ENCODE data around the gene ATXN7L1.
A peak's percentile ranks its signal among the peaks of the same experiment; 100 is the strongest.

ATXN7L1 gene

GRCh38 chr7:105815576-105815975, 60.8 kb downstream of the ATXN7L1 start:
- no peaks in the 10 kb centered on the region for H3K36me3 ChIP-seq (ENCODE audit: control insufficient read depth in 1 of 2, insufficient read depth in 2 of 2, low read length in 2 of 2)
- no peak overlapping the region for H3K14ac ChIP-seq (ENCODE audit: low read length)
- no peak overlapping the region for H3K27ac ChIP-seq (ENCODE audit: low read depth, low read length)
- H3K23ac ChIP-seq (ENCODE audit: low read length) = no peak overlapping the region
- H2BK5ac ChIP-seq (ENCODE audit: low read depth, low read length, poor library complexity) = no peak overlapping the region
- no peak overlapping the region for H2BK12ac ChIP-seq (ENCODE audit: low read length)
- DNase-seq = no peak
- no peak overlapping the region for H4K8ac ChIP-seq (ENCODE audit: low read depth, low read length)
- H3K18ac ChIP-seq (ENCODE audit: low read length) = no peak overlapping the region
- H3K4me3 ChIP-seq (ENCODE audit: low read depth, low read length) = no peak overlapping the region
- H3K4me1 ChIP-seq (ENCODE audit: control insufficient read depth in 1 of 2, insufficient read depth in 2 of 2, low read length in 2 of 2) = peaks cover 3 to 7% of the 10 kb centered on the region in 2 experiments
- H3K27me3 ChIP-seq (ENCODE audit: insufficient read depth, low read length) = no peaks in the 10 kb centered on the region
- H2AK5ac ChIP-seq (ENCODE audit: low read length) = no peak overlapping the region
- no peak overlapping the region for H3K4ac ChIP-seq (ENCODE audit: low read depth, low read length)
- H3K9me3 ChIP-seq (ENCODE audit: insufficient read depth, low read depth, low read length) = no peaks in the 10 kb centered on the region
- H4K91ac ChIP-seq (ENCODE audit: low read depth, low read length) = no peak overlapping the region
- H2BK120ac ChIP-seq (ENCODE audit: insufficient read depth, low read length, poor library complexity) = no peak overlapping the region
- no peak overlapping the region for H4K12ac ChIP-seq (ENCODE audit: low read depth, low read length)
- H3K4me2 ChIP-seq (ENCODE audit: low read length) = no peak overlapping the region
- no peaks in the 10 kb centered on the region for H3K79me1 ChIP-seq (ENCODE audit: low read length)
- WGBS (ENCODE audit: extremely low coverage, insufficient coverage, insufficient read length) = no CpG with 5 or more reads among the region's 6 CpGs
- H3K79me2 ChIP-seq (ENCODE audit: control insufficient read depth, insufficient read depth, low read length, poor library complexity) = no peaks in the 10 kb centered on the region
- H3K9ac ChIP-seq (ENCODE audit: low read length) = no peak overlapping the region
- no peak overlapping the region for H2AFZ ChIP-seq (ENCODE audit: insufficient read depth, low read length, poor library complexity)

- no peak overlapping the region for H3K14ac ChIP-seq (ENCODE audit: low read length)
- H2BK5ac ChIP-seq (ENCODE audit: low read depth, low read length, poor library complexity) = no peak overlapping the region
These were observed 61.9 kb downstream of the ATXN7L1 start for GRCh38 chr7:105814481-105814880.

GRCh38 chr7:105811189-105811847, 65.1 kb downstream of the ATXN7L1 start:
- Histone ChIP-seq H3K4me2 (ENCODE audit: low read length) (no peak overlapping the region), H3K4me3 (ENCODE audit: low read depth, low read length) (no peak overlapping the region), H4K8ac (ENCODE audit: low read depth, low read length) (no peak overlapping the region), H3K79me1 (ENCODE audit: low read length) (no peaks in the 10 kb centered on the region), H2BK12ac (ENCODE audit: low read length) (no peak overlapping the region), H3K4ac (ENCODE audit: low read depth, low read length) (no peak overlapping the region), H3K18ac (ENCODE audit: low read length) (no peak overlapping the region), H3K4me1 (ENCODE audit: control insufficient read depth in 1 of 2, insufficient read depth in 2 of 2, low read length in 2 of 2) (peaks cover 0 to 6% of the 10 kb centered on the region in 2 experiments), H3K36me3 (ENCODE audit: control insufficient read depth in 1 of 2, insufficient read depth in 2 of 2, low read length in 2 of 2) (no peaks in the 10 kb centered on the region), H3K9ac (ENCODE audit: low read length) (no peak overlapping the region), H2BK5ac (ENCODE audit: low read depth, low read length, poor library complexity) (no peak overlapping the region), H3K9me3 (ENCODE audit: insufficient read depth, low read depth, low read length) (no peaks in the 10 kb centered on the region), H3K27ac (ENCODE audit: low read depth, low read length) (no peak overlapping the region), H3K79me2 (ENCODE audit: control insufficient read depth, insufficient read depth, low read length, poor library complexity) (no peaks in the 10 kb centered on the region), H3K27me3 (ENCODE audit: insufficient read depth, low read length) (no peaks in the 10 kb centered on the region), H3K14ac (ENCODE audit: low read length) (no peak overlapping the region), H2AK5ac (ENCODE audit: low read length) (no peak overlapping the region), H3K23ac (ENCODE audit: low read length) (no peak overlapping the region), H4K12ac (ENCODE audit: low read depth, low read length) (no peak overlapping the region), H4K91ac (ENCODE audit: low read depth, low read length) (no peak overlapping the region), H2BK120ac (ENCODE audit: insufficient read depth, low read length, poor library complexity) (no peak overlapping the region), H2AFZ (ENCODE audit: insufficient read depth, low read length, poor library complexity) (no peak overlapping the region)
- no peak for DNase-seq
- no CpG with 5 or more reads among the region's 6 CpGs for WGBS (ENCODE audit: extremely low coverage, insufficient coverage, insufficient read length)

More at GRCh38 chr7:105814481-105814880, 61.9 kb downstream of the ATXN7L1 start:
- Histone ChIP-seq H3K9ac (ENCODE audit: low read length) (no peak overlapping the region), H3K23ac (ENCODE audit: low read length) (no peak overlapping the region), H3K27ac (ENCODE audit: low read depth, low read length) (no peak overlapping the region), H3K4me2 (ENCODE audit: low read length) (no peak overlapping the region), H4K8ac (ENCODE audit: low read depth, low read length) (no peak overlapping the region), H4K12ac (ENCODE audit: low read depth, low read length) (no peak overlapping the region), H3K4ac (ENCODE audit: low read depth, low read length) (no peak overlapping the region), H2BK120ac (ENCODE audit: insufficient read depth, low read length, poor library complexity) (no peak overlapping the region), H3K18ac (ENCODE audit: low read length) (no peak overlapping the region), H3K79me2 (ENCODE audit: control insufficient read depth, insufficient read depth, low read length, poor library complexity) (no peaks in the 10 kb centered on the region), H2BK12ac (ENCODE audit: low read length) (no peak overlapping the region), H3K4me1 (ENCODE audit: control insufficient read depth in 1 of 2, insufficient read depth in 2 of 2, low read length in 2 of 2) (peaks cover 3 to 7% of the 10 kb centered on the region in 2 experiments), H2AFZ (ENCODE audit: insufficient read depth, low read length, poor library complexity) (no peak overlapping the region), H3K27me3 (ENCODE audit: insufficient read depth, low read length) (no peaks in the 10 kb centered on the region), H3K4me3 (ENCODE audit: low read depth, low read length) (no peak overlapping the region), H3K9me3 (ENCODE audit: insufficient read depth, low read depth, low read length) (no peaks in the 10 kb centered on the region), H4K91ac (ENCODE audit: low read depth, low read length) (no peak overlapping the region), H2AK5ac (ENCODE audit: low read length) (no peak overlapping the region), H3K36me3 (ENCODE audit: control insufficient read depth in 1 of 2, insufficient read depth in 2 of 2, low read length in 2 of 2) (no peaks in the 10 kb centered on the region), H3K79me1 (ENCODE audit: low read length) (no peaks in the 10 kb centered on the region)
- DNase-seq = no peak

GRCh38 chr7:105810556-105810955, 65.8 kb downstream of the ATXN7L1 start:
- Histone ChIP-seq H3K27me3 (ENCODE audit: insufficient read depth, low read length) (no peaks in the 10 kb centered on the region), H2BK12ac (ENCODE audit: low read length) (no peak overlapping the region), H3K4me1 (ENCODE audit: control insufficient read depth in 1 of 2, insufficient read depth in 2 of 2, low read length in 2 of 2) (peaks cover 2 to 6% of the 10 kb centered on the region in 2 experiments), H3K79me1 (ENCODE audit: low read length) (no peaks in the 10 kb centered on the region), H2BK120ac (ENCODE audit: insufficient read depth, low read length, poor library complexity) (no peak overlapping the region), H4K12ac (ENCODE audit: low read depth, low read length) (no peak overlapping the region), H3K4ac (ENCODE audit: low read depth, low read length) (no peak overlapping the region), H3K23ac (ENCODE audit: low read length) (no peak overlapping the region), H3K9ac (ENCODE audit: low read length) (no peak overlapping the region), H4K8ac (ENCODE audit: low read depth, low read length) (no peak overlapping the region), H3K9me3 (ENCODE audit: insufficient read depth, low read depth, low read length) (no peaks in the 10 kb centered on the region), H3K14ac (ENCODE audit: low read length) (no peak overlapping the region), H2AK5ac (ENCODE audit: low read length) (no peak overlapping the region), H2AFZ (ENCODE audit: insufficient read depth, low read length, poor library complexity) (no peak overlapping the region), H3K4me2 (ENCODE audit: low read length) (no peak overlapping the region), H3K18ac (ENCODE audit: low read length) (peak overlapping the region; percentile 7), H3K4me3 (ENCODE audit: low read depth, low read length) (no peak overlapping the region), H4K91ac (ENCODE audit: low read depth, low read length) (no peak overlapping the region), H3K79me2 (ENCODE audit: control insufficient read depth, insufficient read depth, low read length, poor library complexity) (no peaks in the 10 kb centered on the region), H2BK5ac (ENCODE audit: low read depth, low read length, poor library complexity) (no peak overlapping the region), H3K27ac (ENCODE audit: low read depth, low read length) (no peak overlapping the region), H3K36me3 (ENCODE audit: control insufficient read depth in 1 of 2, insufficient read depth in 2 of 2, low read length in 2 of 2) (no peaks in the 10 kb centered on the region)
- no CpG with 5 or more reads among the region's 8 CpGs for WGBS (ENCODE audit: extremely low coverage, insufficient coverage, insufficient read length)
- DNase-seq = no peak

Data from trophoblast cell (in vitro differentiated cells and primary cell).